Stimulated activated CD8-positive, alpha-beta memory T cell treated with anti-CD3 and anti-CD28 coated beads, Interleukin-4, amount 100 ng/mL, for 24 hours (primary cell): Measurements from ENCODE around the gene KLHL29.

Experiments
- DNase-seq: peaks from one replicate; pipeline ENCODE4 v3.0.0-alpha.2; 2020; ENCODE audit warnings: low read depth

The KLHL29 gene

DNA sequence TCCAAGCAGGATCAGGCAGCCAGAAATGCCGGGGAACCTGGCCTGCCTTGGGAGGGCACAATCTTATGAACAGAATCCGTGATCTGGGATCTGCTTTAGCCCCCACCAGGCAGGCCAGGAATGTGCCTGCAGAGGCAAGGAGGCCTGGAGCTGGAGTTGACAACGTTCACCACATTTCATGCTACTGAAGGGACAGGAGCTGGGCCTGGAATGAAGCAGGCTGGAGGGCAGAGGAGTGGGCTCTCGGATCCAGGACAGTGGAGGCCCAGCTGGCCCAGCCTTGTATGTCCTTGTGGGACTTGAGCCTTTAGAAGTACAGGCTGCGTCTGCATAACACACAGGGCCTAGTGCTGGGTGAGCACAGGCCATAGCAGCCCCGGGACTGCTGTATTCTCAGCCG lies 91.8 kb downstream of the KLHL29 start:
- no peak for DNase-seq

DNA sequence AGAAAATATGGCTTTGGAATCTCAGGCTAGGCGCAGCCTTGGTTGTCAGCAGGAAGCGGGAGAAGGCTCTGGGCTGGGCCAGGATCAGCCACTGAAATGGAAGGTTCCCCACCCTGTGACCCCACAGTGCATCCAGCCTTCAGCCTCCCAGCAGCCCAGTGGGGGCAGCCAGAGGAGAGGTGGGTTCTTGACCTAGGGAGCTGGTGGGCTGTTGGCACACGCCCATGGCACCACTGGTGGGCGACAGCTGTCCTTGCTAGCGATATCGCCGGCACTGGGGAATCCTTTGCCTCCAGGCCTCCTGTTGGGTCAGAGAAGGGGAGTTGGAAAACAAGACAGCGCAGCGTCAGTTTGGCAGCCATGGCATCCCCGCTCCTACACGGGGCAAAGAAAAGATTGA lies 92.4 kb downstream of the KLHL29 start:
- DNase-seq, result no peak

DNA sequence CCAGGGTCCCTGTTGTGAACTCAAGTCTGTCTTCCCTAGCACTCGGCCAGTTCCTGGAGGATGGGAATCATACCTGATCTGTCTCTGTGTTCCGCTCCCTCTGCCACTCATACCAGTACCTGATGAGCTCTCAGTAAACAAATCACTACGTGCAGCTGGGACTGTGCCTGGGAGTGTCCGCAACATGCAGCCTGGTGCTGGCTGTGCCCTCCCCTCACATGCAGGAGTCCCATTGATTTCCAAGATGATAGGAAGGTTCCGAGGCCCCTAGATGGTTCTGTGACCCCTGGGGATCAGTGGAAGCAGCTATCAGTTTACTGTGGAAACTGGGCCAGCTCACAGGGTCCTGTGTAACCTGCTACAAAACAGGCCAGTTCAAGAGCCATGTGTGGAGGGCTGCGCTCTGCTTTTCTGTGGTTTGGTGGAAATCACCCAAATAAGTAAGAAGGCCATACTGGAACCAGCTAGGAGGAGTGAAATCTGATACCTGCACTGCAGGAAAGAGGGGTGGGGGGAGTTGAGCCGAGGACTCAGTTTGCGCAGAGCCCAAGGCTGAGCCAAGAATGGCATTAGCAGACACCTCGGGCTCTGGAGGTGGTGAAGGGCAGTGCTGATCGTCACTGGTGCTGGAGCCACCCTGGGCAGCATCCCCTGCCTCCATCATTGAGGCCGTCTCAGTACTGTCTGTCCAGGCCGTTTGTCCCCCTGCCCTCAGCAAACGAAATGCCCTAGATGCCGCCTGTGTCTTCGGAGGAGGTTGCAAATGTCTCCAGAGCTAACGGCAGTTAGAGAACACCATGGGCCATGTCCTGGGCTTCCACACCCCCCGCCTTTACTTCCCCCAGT lies 93.3 kb downstream of the KLHL29 start:
- DNase-seq, result no peak

DNA sequence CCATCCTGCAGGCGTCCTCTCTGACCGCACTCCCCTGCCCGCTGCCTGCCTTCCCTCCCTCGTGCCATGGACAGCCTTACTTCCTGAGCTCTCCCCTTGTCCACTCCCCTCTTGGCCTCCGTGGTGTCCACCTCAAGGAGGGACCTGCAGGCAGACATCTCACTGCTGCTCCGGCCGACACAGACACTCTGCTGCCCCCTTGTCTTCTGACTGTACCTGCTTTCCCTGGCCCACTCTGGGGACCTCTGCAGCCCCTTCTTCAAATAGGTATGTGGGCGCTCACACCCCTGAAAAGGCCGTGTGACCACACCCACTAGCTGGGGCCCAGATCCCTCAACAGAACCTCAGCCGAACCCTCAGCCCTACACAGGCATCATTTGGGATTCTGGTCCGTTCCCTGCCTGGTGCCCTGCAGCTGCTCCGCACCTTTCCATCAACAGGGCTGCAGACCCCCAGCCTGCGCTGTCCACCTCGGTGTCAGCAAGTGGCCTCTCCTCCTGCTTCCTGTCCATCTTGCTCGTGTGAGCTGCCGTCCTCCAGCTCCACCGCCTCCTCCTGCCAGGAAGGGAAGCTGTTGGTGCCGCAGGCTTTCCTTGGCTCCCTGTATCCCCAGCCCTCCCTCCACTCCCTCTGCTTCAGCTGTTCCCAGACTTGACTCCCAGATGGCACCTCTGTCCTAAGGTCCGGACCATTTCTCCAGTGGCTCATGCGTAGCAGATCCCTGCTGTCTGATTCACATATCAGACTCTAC lies 94.1 kb downstream of the KLHL29 start:
- no peak for DNase-seq

DNA sequence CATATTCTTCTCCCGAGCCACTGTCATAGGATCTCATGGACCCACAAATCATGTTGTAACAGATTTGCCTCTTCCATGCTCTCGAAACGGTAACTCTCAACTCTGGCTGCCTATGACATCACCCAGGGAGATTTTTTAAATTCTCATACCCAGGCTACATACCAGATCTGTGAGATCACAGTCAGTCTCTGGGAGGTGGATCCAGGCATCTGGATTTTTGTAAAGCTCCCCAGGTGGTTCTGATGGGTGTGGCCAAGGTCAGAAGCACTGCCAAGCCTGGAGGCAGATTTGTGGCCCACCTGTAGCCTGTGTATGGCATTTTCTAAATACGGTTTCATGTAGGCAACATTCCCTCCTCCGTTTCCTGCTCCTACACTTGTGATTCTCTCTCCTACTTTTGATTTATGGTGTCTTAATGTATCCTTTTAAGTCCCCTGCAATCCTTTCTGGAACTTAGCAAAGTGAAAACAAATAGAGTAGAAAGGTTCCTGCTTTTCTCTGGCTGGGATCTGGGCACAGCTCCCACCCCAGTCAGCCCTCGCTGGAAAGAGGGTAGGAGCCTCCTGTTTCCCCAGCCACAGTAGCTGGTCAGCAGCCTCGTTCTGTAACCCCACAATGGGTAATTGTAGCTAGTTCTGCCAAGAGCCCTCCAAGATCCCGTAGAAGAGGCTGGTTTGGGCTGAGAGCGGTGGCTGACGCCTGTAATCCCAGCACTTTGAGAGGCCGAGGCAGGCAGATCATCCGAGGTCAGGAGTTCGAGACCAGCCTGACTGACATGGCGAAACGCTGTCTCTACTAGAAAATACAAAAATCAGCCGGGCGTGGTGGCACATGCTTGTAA lies 96.2 kb downstream of the KLHL29 start:
- no peak for DNase-seq

DNA sequence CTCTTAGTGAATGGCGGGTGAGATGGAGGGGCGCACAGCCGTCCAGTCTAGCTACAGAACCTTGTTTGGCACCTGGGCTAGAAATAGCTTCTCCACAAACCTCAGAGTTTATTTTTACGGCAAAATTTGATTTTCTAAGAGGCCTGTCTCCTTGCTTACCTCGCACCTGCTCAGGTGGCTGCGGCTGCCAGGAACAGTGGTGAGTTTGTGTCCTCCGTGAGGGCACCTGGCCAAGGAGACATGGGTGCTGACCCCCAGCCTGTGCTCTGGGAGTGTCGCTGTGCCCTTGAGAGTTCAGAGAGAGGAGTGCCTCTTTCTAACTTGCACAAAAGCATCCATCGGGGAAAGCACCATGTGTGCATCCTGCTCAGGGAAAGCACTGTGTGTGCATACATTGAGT lies 97.2 kb downstream of the KLHL29 start:
- no peak for DNase-seq

DNA sequence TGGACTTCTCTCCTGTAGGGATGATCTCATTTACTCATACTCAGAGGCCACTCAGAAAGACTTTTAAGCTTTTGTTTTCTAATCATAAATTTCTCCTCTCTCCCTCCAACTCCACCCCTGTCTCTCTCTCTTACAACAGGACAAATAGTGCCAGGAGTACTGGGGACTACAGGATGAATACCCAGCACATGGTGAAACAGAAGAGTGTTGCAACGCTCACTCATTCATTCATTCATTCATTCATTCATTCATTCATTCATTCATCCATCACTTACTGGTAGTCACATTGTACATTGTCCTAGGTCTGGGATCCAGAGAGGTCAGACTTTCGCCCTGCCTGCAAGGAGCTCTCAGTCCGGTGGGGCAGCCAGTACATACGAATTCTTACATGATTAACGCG lies 97.6 kb downstream of the KLHL29 start:
- DNase-seq, result no peak

DNA sequence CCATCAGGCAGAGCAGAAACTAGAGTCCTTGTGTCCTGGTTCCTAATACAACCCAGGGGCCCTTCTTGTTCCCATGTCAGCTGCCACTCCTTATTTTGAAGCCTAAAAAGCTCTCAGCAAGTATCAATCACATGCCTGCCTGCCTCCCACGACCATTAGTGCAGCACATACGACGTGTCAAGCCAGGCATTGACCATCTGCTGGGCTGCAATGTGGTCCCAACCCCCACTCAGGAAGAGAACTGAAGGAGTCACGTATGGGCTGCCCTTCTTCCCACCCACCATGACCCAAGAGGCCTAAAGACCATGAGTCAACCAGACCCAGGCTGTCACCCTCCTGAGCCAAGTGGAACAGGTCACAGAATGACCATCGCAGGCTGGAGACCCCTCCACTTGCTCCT lies 98.8 kb downstream of the KLHL29 start:
- no peak for DNase-seq

DNA sequence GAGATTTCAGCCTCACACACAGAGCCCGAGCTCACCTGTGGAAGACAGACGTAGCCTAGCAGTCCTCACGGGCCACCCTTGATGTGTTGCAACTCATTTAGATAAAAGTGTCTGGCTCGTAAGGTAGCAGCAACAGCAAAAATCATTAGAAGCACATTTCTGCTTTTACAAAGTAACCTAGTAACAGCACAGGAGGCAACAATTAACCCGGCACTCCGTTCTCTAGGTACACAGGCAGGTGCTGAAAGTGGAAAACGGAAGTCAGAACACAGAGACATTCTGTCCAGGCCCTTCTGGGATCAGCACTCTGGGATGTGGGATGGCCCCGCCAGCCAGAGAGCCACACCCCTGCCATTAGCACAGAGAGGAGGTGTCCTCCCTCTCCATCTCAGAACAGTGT lies 99.3 kb downstream of the KLHL29 start:
- DNase-seq, result no peak

DNA sequence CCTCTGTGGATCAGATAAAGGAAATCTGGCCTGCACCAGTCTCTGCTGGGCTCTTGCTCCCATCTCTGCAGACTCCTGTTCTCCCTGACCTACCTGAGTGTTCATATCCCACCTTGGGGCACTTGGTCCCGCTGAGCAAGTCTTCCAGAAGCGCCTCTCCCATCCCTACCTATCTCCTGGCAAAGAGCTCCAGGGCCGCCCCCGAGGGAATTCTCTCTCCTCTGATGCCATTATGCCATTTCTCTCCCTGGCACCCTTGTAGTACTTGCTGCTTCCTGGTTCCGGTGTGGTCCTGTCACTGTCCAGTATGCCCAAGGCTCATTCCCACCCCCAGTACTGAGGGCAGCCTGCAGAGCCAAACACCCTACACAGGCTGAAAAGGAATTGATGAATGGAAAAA lies 99.8 kb downstream of the KLHL29 start:
- no peak for DNase-seq

DNA sequence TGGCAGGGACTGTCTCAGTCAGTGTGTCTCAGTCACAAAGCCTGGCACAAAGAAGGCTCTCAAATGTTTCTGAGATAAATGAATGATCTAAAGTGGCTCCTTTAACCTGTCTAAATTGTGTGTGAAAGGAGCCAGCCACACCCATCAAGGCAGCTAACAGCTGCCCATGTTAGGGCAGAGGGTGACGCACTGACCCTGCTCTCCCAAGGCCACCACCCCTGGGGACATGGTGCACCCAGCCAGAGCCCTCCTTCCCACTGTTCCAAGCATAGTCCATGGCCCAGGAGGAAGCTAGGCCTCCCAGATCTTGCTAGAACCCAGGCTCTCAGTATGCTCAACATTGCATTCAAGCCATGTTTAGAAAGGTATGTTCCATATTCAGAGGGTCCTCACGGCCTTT lies 100.3 kb downstream of the KLHL29 start:
- DNase-seq, result no peak

DNA sequence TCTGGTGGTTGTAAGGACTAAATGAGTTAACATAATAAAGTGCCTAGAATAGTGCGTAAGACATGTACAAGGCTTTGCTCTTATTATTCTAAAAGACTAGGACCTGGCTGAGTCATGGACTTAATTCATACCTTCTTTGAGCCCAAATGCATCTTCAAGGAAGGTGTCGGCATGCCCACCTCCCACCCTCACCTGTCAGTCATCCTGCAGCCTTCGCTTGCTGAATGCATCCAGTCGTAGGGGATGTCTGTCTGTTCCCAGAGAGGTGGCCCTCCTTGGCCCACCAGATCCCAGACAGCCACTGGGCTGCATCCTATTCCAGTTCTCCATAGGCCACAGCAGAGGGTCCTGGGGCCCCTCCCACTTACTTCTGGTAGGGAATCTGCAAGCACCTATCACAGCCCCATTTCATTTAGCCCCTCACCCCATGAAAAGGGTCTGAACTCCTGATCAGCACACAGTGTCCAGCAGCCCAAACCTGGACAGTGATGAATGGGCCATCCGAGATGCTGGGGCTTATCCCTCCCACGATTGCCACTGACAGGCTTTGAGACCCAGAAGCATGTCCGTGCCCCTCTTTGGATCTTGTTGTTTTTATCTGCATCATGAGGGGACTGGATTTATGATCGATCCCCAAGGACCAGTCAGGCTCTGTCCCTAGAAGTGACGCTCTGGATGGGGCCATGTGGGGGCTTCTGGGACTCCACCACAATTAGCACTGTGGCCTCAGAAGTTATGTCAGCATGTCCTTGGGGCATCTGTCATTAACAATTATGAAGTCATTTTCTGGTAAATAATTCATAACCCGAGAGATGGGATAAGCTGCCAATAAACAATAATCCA lies 101.1 kb downstream of the KLHL29 start:
- no peak for DNase-seq

DNA sequence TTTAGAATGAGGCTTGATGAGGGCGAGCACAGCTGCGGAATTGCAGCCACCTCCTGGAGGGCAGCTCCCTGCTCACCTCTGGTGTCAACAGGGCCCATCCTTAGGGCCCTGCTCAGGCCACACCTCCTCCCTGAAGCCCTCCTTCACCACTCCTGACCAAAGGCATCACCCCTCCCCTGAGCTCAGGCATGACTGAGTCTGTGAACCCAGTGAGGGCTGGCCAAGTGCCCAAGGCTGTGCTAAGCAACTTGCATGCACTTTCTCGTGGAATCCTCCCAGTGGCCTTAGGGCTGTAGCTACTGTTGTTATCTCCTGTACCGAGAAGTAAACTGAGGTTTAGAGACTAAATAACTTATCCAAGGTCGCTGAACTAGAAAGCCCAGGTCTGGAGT lies 101.7 kb downstream of the KLHL29 start:
- no peak for DNase-seq

DNA sequence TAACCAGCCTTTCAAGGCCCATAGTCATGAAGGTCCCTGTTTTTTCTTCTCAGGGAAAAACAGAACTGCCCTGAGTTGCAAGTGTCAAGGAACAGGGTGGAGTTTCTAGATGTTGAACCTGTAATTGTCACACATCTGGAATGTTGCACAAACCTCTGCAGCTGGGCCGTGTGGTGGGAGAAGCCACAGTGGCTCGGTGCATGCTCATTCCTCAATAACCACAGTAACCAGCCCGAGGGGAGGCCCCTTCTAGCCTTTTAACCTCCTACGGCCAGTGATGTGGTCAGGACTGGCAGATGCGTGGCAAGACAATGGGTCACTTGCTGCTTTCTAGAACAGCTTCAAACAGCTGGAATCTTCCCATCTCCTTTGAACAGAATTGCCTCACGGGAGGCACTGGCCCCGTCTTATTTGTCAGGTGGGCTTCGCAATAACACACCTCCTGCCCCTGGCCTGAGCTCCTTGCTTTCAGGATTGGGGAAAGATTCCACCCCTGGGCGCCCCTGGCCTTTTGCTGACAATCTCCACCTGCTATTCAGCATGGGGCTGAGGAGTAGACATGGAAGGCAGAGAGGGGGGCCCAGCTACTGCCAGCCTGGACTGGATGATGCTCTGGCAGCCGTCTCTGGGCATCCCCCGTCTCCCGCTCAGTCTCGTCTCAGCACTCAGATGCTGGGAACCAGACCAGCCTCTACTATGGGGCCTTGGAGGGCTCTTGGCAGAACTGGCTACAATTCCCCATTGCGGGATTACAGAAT lies 102.9 kb downstream of the KLHL29 start:
- no peak for DNase-seq

DNA sequence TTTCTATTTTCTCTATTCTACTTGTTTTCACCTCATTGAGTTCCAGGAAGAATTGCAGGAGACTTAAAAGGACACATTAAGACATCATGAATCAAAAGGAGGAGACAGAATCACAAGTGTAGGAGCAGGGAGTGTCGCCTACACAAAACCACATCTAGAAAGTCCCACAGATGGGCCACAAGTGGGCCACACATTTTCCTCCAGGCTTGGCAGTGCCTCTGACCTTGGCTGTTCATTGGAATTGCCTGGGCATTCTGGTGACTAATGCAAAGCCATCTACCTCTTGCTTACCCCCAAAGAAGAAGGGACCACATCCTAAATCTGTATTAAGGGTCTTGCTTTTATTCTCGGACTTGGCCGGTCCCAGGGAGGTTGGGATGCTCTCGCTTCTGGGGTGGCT lies 103.6 kb downstream of the KLHL29 start:
- no peak for DNase-seq

DNA sequence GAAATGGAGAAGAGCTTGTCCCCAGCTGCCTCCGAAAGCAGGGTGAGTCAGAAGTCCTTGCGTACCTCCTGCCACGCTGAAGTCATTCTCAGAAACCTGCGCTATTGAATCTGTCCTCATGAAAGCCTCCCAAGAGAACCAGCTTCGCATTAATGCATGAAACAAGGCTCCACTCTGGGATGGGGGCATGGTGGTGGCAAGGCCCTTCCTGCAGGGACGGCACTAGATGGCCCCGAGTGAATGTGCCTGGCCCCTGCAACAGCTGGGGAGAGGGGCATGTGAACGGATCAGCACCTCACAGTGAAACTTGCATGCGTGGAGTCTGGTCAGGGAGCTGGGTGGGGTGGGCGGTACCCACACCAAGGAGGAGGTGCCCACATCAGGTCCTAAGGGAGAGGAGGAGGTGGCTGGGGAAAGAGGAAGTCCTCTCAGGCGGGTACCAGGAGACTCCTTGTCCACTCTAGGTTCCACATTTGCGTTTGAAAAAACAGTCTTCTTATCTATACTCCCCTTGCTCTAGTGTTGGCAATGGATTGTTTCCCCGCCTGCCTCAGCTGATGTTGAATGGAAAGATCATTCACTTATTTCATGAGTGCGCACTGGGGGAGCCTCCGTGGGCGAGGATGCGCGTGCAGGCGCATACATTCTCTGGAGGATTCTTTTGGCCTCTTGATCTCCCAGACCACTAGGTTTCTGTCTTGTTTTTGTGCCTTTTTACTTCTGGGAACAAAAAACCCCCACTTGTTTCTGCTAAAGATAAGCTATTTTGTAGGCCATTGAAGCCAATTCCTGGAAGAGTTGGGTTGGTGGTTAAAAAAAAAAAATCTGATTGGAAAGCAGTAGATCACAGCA lies 104.7 kb downstream of the KLHL29 start:
- no peak for DNase-seq

DNA sequence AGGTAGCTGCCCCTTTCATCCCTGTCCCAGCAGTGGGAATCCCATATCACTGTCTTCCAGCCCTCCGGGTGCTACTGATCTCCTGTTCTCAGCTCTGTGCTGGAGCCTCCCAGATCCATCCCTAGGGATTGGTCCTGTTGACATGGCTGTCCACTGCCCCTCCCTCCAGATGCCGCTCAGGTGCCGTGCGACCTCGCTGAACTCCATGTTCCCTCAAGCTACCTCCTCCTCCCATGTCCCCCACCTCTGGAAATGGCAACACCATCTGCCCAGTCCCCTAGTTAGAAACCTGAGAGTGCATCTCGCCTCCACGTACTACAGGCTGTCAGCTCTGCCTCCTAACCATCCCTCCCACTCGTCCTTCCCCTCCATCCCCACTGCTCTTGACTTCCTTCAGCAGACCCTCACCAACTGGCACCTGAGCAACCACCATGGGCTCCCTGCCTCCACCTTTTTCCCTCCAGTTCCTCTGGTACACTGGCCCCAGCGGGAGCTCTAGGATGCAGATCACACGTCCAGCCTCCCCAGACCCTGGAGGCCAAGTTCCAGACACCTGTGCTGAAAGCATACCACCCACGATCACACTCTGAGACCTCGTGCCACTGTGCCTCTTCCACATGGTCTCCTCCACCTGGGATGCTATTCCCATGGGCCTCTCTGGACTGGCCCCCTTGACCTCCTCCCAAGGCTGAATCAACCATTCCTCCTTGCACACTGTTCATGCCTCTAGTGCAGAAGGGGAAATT lies 106.8 kb downstream of the KLHL29 start:
- DNase-seq, result no peak

DNA sequence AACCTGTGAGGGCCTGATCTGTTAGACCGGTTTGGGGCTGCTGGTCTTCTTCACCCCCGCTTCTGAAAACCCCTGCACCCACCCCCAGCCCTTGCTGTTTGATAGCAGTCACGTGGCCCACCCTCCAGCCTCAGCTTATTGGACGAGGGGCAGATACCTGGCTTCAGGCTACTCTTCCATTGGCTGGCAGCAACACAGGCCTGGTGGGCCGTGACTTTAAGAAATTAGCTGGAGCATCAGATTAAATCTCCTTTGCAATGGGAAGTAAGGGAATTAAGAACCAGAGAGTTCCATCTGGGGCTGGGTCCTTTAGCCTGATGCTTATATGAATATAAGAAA lies 107.3 kb downstream of the KLHL29 start:
- no peak for DNase-seq

DNA sequence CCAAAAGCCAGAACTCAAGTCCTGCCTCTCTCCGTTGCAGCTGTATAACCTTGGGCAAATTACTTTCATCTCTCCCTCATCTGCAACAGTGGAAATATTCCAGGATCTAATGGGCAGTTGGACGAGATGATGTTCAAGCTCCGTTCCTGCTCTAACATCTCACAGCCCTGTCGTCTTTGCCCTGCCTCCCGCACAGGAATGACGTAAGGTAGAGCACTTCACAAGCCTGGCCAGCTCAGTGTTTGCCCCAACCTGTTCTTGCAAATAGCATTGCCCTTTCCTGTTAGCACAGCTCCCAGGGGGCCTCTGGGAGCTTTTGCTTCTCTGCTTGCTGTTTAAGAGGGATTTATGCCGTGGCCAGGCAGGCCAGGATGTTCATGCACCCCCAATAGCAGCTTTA lies 107.9 kb downstream of the KLHL29 start:
- DNase-seq, result no peak

DNA sequence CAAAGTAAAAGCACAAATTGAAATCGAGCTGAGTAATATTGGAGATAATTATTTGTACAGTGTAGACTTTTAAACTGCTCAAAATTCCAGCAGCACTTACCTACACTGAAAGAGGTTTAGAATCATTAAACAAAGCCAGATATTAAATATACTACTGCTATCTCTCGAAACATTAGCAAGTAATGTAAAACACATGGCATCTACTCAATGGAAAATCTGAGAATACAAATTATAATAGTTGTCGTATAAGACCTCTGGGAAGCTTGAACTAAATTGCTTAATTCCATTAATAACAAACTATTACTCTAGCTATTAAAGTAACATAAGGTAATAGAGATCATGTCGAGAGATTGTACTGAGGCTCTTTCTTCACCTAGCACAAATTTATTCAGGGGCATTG lies 108.9 kb downstream of the KLHL29 start:
- DNase-seq, result no peak
